AG09309 (cell line): ENCODE results near the gene SLC6A19.

Experiments
- DNase-seq: peaks from one replicate; pipeline ENCODE4 v3.0.0-alpha.2; 2010; ENCODE audit warnings: low read depth
- H3K4me3 ChIP-seq: 2 replicates; pipeline ENCODE4 v1.5.1; 2011; ENCODE audit warnings: mild to moderate bottlenecking, low read depth, low read length, moderate library complexity; ENCODE audit not compliant: control insufficient read depth
- TF ChIP-seq, protein P1 (sequence below): IDR thresholded peaks from 2 replicates; pipeline ENCODE4 v1.5.1; 2011; ENCODE audit warnings: mild to moderate bottlenecking, low read depth, low read length, inconsistent platforms; ENCODE audit not compliant: insufficient read depth, control insufficient read depth; ENCODE audit errors: missing control alignments

Gene SLC6A19

GRCh38 chr5:1205255-1206180 is 4.1 kb downstream of the SLC6A19 start:
- TF ChIP-seq, protein P1, sequence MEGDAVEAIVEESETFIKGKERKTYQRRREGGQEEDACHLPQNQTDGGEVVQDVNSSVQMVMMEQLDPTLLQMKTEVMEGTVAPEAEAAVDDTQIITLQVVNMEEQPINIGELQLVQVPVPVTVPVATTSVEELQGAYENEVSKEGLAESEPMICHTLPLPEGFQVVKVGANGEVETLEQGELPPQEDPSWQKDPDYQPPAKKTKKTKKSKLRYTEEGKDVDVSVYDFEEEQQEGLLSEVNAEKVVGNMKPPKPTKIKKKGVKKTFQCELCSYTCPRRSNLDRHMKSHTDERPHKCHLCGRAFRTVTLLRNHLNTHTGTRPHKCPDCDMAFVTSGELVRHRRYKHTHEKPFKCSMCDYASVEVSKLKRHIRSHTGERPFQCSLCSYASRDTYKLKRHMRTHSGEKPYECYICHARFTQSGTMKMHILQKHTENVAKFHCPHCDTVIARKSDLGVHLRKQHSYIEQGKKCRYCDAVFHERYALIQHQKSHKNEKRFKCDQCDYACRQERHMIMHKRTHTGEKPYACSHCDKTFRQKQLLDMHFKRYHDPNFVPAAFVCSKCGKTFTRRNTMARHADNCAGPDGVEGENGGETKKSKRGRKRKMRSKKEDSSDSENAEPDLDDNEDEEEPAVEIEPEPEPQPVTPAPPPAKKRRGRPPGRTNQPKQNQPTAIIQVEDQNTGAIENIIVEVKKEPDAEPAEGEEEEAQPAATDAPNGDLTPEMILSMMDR: no peak

DNA sequence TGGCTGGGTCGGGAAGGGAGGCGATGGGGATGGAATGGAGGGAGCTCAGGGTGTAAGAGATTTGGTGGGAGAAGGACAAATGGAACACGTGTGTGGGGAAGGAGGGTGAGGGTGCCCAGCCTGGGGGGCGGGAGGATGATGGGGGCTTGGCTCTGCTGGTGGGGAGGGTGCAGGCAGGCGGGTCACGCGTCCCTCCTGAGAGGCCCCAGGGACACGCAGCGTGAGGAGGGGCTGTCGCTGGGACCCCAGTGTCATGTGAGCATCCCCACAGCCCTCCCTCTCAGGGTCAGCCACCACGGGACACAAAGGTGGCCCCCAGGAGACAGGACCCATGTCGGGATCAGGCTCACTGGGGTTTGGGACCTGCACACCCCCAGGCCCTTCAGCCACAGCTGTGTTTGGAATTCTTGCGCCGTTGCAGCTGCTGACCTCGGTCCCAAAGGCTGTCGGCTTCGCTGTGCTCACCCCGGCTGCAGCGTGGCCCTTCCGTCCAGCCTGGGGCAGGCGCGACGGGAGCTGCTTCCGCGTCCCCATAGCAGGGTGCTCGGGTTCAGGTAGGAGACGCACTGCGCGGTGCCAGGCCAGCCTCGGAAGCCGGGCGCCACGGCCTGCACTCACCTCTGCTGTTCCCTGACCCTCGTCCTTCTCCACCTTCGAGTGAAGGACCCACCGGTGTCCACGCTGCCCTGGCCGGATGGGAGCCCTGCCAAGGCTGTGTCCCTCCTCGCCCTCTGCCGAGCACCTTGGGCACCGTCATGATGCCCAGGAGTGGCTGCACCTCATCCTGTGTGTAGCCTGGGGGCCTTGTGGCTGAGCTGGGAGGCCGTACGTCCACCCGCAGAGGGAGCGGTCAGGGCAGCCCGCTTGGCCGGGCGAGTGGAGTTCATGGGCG is 5.4 kb downstream of the SLC6A19 start:
- no peak for DNase-seq
- TF ChIP-seq, protein P1: no peak

More at GRCh38 chr5:1205255-1206180, 4.1 kb downstream of the SLC6A19 start:
- DNase-seq: no peak
- H3K4me3 ChIP-seq: no peak overlapping the region

DNA sequence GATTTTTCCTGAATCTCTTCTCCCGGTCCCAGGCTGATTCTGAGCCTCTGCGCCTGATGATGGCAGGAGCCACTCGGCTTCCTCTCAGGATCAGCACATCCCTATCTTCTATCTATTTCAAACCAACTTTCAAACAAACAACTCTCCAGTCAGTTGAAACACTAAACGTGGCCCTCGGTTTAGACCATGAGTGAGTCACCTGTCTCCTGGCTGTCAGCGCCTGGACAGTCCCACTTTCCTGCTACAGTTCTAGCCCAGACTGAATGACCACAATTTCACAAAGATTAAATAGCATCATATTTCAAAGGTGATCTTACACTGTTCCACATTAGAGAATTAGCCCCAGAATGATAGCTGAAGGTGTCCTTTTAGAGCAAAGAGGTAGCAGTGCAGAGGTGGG is 6.2 kb downstream of the SLC6A19 start:
- no peak overlapping the region for H3K4me3 ChIP-seq
- no peak for DNase-seq
- TF ChIP-seq, protein P1: no peak

More for the DNA sequence above, 5.4 kb downstream of the SLC6A19 start:
- no peak overlapping the region for H3K4me3 ChIP-seq

- no peak overlapping the region for H3K4me3 ChIP-seq
- DNase-seq: no peak
- TF ChIP-seq, protein P1: no peak
Observed at GRCh38 chr5:1208221-1208742, 6.9 kb downstream of the SLC6A19 start.

GRCh38 chr5:1208743-1209488 is 7.5 kb downstream of the SLC6A19 start:
- TF ChIP-seq, protein P1: peak; percentile 82
- DNase-seq: no peak

DNA sequence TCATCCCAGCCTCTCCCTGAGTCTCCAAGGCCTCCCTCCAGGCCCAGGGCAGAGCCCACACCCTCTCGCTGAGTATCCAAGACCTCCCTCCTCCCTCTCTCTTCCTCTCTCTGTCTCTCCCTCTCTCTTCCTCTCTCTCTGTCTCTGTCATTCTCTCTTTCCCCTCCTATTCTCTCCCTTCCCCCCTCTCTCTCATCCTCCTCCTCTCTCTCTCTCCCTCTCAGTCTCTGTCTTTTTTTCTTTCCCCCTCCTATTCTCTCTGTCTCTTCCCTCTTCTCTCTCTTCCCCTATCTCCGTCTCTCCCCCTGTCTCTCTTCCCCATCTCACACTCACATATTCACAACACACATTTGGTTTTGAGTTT is 8.1 kb downstream of the SLC6A19 start:
- no peak overlapping the region for H3K4me3 ChIP-seq
- TF ChIP-seq, protein P1: no peak
- DNase-seq: no peak

More at GRCh38 chr5:1208743-1209488, 7.5 kb downstream of the SLC6A19 start:
- H3K4me3 ChIP-seq: no peak overlapping the region
